ENCODE data around the gene PROSER2.

DNA sequence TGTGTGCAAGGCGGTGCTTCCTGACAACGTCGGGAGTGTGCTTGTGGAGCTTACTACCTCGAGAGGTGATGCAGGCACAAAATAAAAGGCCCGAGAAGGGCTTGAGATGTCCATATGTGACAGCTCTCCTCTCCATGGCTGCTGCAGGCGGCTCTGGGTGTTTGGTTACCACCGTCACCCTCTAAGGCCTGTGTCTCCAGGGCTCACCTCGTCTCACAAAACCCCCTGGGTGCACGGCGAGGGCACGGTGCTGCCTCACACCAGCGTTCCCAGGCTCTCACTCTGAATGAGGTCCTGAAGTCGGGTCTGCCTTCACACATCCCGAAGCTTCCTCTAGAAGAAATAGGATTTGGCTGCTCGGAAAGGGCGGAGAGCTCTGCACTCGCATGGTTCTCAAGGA, 32.9 kb downstream of the PROSER2 start:
- TF ChIP-seq, protein P1, sequence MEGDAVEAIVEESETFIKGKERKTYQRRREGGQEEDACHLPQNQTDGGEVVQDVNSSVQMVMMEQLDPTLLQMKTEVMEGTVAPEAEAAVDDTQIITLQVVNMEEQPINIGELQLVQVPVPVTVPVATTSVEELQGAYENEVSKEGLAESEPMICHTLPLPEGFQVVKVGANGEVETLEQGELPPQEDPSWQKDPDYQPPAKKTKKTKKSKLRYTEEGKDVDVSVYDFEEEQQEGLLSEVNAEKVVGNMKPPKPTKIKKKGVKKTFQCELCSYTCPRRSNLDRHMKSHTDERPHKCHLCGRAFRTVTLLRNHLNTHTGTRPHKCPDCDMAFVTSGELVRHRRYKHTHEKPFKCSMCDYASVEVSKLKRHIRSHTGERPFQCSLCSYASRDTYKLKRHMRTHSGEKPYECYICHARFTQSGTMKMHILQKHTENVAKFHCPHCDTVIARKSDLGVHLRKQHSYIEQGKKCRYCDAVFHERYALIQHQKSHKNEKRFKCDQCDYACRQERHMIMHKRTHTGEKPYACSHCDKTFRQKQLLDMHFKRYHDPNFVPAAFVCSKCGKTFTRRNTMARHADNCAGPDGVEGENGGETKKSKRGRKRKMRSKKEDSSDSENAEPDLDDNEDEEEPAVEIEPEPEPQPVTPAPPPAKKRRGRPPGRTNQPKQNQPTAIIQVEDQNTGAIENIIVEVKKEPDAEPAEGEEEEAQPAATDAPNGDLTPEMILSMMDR (IDR thresholded peaks at IDR 0.05; ENCODE audit: low read length), result no peak
- no peak for TF ChIP-seq EZH2phosphoT487 (IDR thresholded peaks at IDR 0.05; ENCODE audit: low read length)

All from MM.1S (cell line).